ENCODE data around the gene CEBPA. TPM values are rescaled to one million over a fixed set of nuclear protein-coding genes. Genes with fewer than 3 reads are reported as not detected.

CEBPA gene
- total RNA-seq, 4 donors from 2014 or later = 36.3 to 160 (median 89.2) TPM

DNA sequence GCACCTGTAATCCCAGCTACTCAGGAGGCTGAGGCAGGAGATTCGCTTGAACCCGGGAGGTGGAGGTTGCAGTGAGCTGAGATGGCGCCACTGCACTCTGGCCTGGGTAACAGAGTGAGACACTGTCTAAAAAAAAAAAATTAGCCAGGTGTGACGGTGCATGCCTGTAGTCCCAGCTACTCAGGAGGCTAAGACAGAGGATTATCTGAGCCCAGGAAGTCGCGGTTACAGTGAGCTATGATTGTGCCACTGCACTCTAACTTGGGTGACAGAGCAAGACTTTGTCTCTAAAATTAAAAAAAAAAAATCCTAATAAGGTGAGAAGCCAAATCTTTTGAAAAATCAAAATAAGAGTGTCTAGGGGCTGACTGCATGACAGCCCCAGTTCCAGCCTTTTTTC, 9.7 kb upstream of the CEBPA start:
- no peaks in the 10 kb centered on the region for H3K27me3 ChIP-seq
- peak in 1 of 3 donors; percentile 9 for DNase-seq
- TF ChIP-seq CTCF (IDR thresholded peaks at IDR 0.05) (no peak), POLR2A (IDR thresholded peaks at IDR 0.05) (no peak)
- no peak overlapping the region for H3K4me3 ChIP-seq
- peak overlapping the region in 1 of 4 donors; percentile 82 for H3K27ac ChIP-seq
- peaks cover 0 to 17% (median 4%) of the 10 kb centered on the region in 4 donors for H3K4me1 ChIP-seq
- H3K9me3 ChIP-seq = no peaks in the 10 kb centered on the region
- H3K36me3 ChIP-seq = no peaks in the 10 kb centered on the region

DNA sequence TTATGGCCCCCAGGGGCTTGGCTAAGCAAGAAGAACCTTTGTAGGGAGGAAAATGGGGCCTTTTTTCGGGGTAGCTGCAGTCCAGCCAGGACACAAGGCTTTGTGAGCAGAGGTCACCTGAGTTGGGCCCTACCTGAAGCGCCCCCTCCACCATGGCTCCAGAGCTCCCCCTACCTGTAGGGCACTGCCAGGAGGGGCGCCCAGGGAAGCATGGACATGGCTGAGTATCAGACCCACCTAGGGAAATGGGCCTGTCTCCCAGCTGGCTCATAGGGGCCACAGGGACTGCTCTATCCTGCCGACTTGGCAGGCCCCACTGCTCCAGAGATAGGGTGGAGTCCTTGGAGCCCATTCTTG, 9.0 kb upstream of the CEBPA start:
- Histone ChIP-seq H3K27me3 (no peaks in the 10 kb centered on the region), H3K4me1 (peaks cover 0 to 12% (median 4%) of the 10 kb centered on the region in 4 donors), H3K9me3 (no peaks in the 10 kb centered on the region), H3K36me3 (no peaks in the 10 kb centered on the region), H3K4me3 (no peak overlapping the region), H3K27ac (peak overlapping the region in 2 of 4 donors; percentile 63 to 82)
- peak in 1 of 3 donors; percentile 66 for DNase-seq
- TF ChIP-seq POLR2A (IDR thresholded peaks at IDR 0.05) (no peak), CTCF (IDR thresholded peaks at IDR 0.05) (peak in 4 of 6 experiments; percentile 19 to 65 (median 57))

DNA sequence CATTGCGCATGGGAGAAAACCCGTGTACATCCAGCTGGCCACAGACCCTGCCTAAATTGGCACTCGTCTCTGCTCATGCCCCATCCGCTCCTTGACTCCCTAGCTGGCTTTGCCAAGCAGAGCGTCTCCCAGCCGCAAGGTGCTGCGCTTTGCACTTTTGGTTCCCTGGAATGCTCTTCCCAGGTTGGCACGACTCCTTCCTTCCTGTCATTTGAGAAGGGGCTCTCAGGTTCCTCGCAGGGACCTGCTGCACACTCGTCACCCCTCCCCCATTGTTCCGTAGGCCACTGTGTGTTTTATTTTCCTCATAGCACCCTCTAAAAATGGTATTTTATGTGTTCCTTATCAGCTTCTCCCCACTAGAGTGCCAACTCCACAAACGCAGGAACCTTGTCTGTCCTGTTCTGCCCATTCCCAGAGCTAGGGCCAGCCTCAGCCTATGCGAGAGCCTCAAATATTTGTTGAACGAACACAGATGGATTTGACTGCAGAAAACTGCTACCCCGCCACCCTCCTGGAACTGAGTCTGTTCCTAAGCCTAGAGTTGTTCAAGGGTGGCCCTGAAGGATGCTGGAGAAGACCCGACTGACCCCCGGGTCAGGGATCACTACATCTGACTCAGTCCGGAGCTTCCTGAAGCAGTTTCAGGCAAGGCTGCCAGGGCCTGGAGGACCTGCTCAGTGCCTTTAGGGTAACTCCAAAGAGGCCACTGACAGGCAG, 8.4 kb upstream of the CEBPA start:
- DNase-seq = peak in 2 of 3 donors; percentile 70 to 74
- H3K27ac ChIP-seq = peak overlapping the region in 2 of 4 donors; percentile 63 to 82
- no peak overlapping the region for H3K4me3 ChIP-seq

GRCh38 chr19:33309826-33310225, 7.5 kb upstream of the CEBPA start:
- peak in 1 of 3 donors; percentile 23 for DNase-seq
- TF ChIP-seq CTCF (IDR thresholded peaks at IDR 0.05) (no peak), POLR2A (IDR thresholded peaks at IDR 0.05) (no peak)
- H3K4me3 ChIP-seq = no peak overlapping the region
- H3K4me1 ChIP-seq = peaks cover 0 to 5% (median 4%) of the 10 kb centered on the region in 4 donors
- no peaks in the 10 kb centered on the region for H3K36me3 ChIP-seq
- no peaks in the 10 kb centered on the region for H3K9me3 ChIP-seq
- no peaks in the 10 kb centered on the region for H3K27me3 ChIP-seq
- peak overlapping the region in 1 of 4 donors; percentile 82 for H3K27ac ChIP-seq

More for the DNA sequence above, 8.4 kb upstream of the CEBPA start:
- Histone ChIP-seq H3K9me3 (no peaks in the 10 kb centered on the region), H3K36me3 (no peaks in the 10 kb centered on the region), H3K4me1 (peaks cover 0 to 7% (median 4%) of the 10 kb centered on the region in 4 donors), H3K27me3 (no peaks in the 10 kb centered on the region)
- TF ChIP-seq CTCF (IDR thresholded peaks at IDR 0.05) (peak in 2 of 6 experiments; percentile 10 to 25), POLR2A (IDR thresholded peaks at IDR 0.05) (no peak)

GRCh38 chr19:33306853-33307792, 4.8 kb upstream of the CEBPA start:
- no peak for TF ChIP-seq POLR2A (IDR thresholded peaks at IDR 0.05)
- TF ChIP-seq CTCF (IDR thresholded peaks at IDR 0.05) = no peak
- DNase-seq = peak in 1 of 3 donors; percentile 42
- Histone ChIP-seq H3K9me3 (no peaks in the 10 kb centered on the region), H3K4me1 (peaks cover 3 to 13% (median 5%) of the 10 kb centered on the region in 4 donors), H3K36me3 (no peaks in the 10 kb centered on the region), H3K27me3 (no peaks in the 10 kb centered on the region), H3K27ac (peak overlapping the region in 1 of 4 donors; percentile 82), H3K4me3 (no peak overlapping the region)
